Endodermal cell (in vitro differentiated cells): ENCODE results near the gene IQCM. TPM values are rescaled to one million over a fixed set of nuclear protein-coding genes. Genes with fewer than 3 reads are reported as not detected.
A peak's percentile ranks its signal among the peaks of the same experiment; 100 is the strongest.

Source experiments
- DNase-seq: peaks from one replicate; pipeline ENCODE4 v3.0.0-alpha.2; 2017
- H3K27ac ChIP-seq: 2 replicates; pipeline ENCODE4 v1.5.1; 2013; ENCODE audit warnings: mild to moderate bottlenecking, low read depth, low read length, moderate library complexity
- H3K27me3 ChIP-seq: 2 replicates; pipeline ENCODE4 v1.6.1; 2013; ENCODE audit warnings: mild to moderate bottlenecking, low read length, moderate library complexity; ENCODE audit not compliant: insufficient read depth, control insufficient read depth, poor library complexity, severe bottlenecking
- H3K36me3 ChIP-seq: 2 replicates; pipeline ENCODE4 v1.7.0; 2013; ENCODE audit warnings: mild to moderate bottlenecking, low read length, moderate library complexity; ENCODE audit not compliant: control insufficient read depth, insufficient read depth
- H3K4me1 ChIP-seq: one replicate; pipeline ENCODE4 v1.7.0; 2013; ENCODE audit warnings: low read length; ENCODE audit not compliant: control insufficient read depth, insufficient read depth
- H3K4me3 ChIP-seq: 2 replicates; pipeline ENCODE4 v1.5.1; 2013; ENCODE audit warnings: mild to moderate bottlenecking, low read length, moderate library complexity
- H3K9ac ChIP-seq: 2 replicates; pipeline ENCODE4 v1.6.1; 2013; ENCODE audit warnings: mild to moderate bottlenecking, low read length, moderate library complexity; ENCODE audit not compliant: poor library complexity, severe bottlenecking; ENCODE audit errors: extremely low read depth
- H3K9me3 ChIP-seq: 2 replicates; pipeline ENCODE4 v1.6.1; 2013; ENCODE audit warnings: mild to moderate bottlenecking, low read length, moderate library complexity; ENCODE audit not compliant: control insufficient read depth
- H3K27ac Mint-ChIP-seq: 2 replicates; pipeline ENCODE4 v1.8.0; 2020; ENCODE audit warnings: mixed read lengths
- H3K27me3 Mint-ChIP-seq: 2 replicates; pipeline ENCODE4 v1.8.0; 2021; ENCODE audit warnings: mild to moderate bottlenecking, mixed read lengths; ENCODE audit not compliant: insufficient read depth
- H3K36me3 Mint-ChIP-seq: 2 replicates; pipeline ENCODE4 v1.8.0; 2020; ENCODE audit warnings: low read depth, mixed read lengths
- H3K4me1 Mint-ChIP-seq: 2 replicates; pipeline ENCODE4 v1.8.0; 2020; ENCODE audit warnings: mixed read lengths
- H3K4me3 Mint-ChIP-seq: 2 replicates; pipeline ENCODE4 v1.8.0; 2020; ENCODE audit warnings: mild to moderate bottlenecking, moderate library complexity, mixed read lengths
- H3K9me3 Mint-ChIP-seq: 2 replicates; pipeline ENCODE4 v1.8.0; 2020; ENCODE audit warnings: mild to moderate bottlenecking, mixed read lengths
- CTCF ChIP-seq: fragments of 200-600 bp; sonication (generic); conservative IDR thresholded peaks from 2 replicates; pipeline ENCODE4 v1.5.0; 2021; ENCODE audit warnings: antibody characterized with exemption, mild to moderate bottlenecking
- WGBS, 2 experiments: methylation state at CpG; one replicate each; pipeline versions ENCODE4 v1.1.5 to v1.1.7; 2013; ENCODE audit warnings: missing lambda C conversion rate in 2 of 2, mixed read lengths in 1 of 2; ENCODE audit not compliant: insufficient coverage in 1 of 2, insufficient read length in 1 of 2; 5-methylcytosine and 5-hydroxymethylcytosine counted together
- total RNA-seq, 2 donors: library from RNA; stranded (reverse); fragmentation: NEBNext Ultra II Directional in 1 of 2; extraction: Animal tissue kit (Norgen Biotek cat#: 25700) in 1 of 2; gene quantifications; 2 replicates in 1 of 2; 3 replicates in 1 of 2; pipeline ENCODE4 v1.2.1, GENCODE V29; 2021

The IQCM gene
- total RNA-seq, 2 donors from 2014 or later, result not detected

- TF ChIP-seq CTCF, result peak; percentile 74
- no peak overlapping the region for H3K27ac ChIP-seq
- Mint-ChIP-seq H3K36me3 (no peaks in the 10 kb centered on the region), H3K27ac (no peak overlapping the region), H3K4me3 (no peak overlapping the region), H3K27me3 (no peaks in the 10 kb centered on the region), H3K4me1 (no peaks in the 10 kb centered on the region), H3K9me3 (peaks cover 12% of the 10 kb centered on the region)
- no peaks in the 10 kb centered on the region for H3K36me3 ChIP-seq
- no peaks in the 10 kb centered on the region for H3K9me3 ChIP-seq
- no peak overlapping the region for H3K4me3 ChIP-seq
- no peak overlapping the region for H3K9ac ChIP-seq
- WGBS, 2 experiments, result 78 to 80% methylated on average over 1 to 3 of the region's 3 CpGs
- no peaks in the 10 kb centered on the region for H3K4me1 ChIP-seq
- H3K27me3 ChIP-seq, result no peaks in the 10 kb centered on the region
- peak; percentile 49 for DNase-seq
Observed at GRCh38 chr4:149690726-149691125, 124.9 kb downstream of the IQCM start.

GRCh38 chr4:149684516-149684915 is 131.1 kb downstream of the IQCM start:
- TF ChIP-seq CTCF, result no peak
- Mint-ChIP-seq H3K4me3 (no peak overlapping the region), H3K4me1 (no peaks in the 10 kb centered on the region), H3K9me3 (peaks cover 10% of the 10 kb centered on the region), H3K27me3 (no peaks in the 10 kb centered on the region), H3K27ac (no peak overlapping the region), H3K36me3 (no peaks in the 10 kb centered on the region)
- WGBS, 2 experiments, result 82 to 100% methylated on average over 1 to 2 of the region's 2 CpGs
- Histone ChIP-seq H3K9ac (no peak overlapping the region), H3K36me3 (no peaks in the 10 kb centered on the region), H3K27ac (no peak overlapping the region), H3K9me3 (no peaks in the 10 kb centered on the region), H3K4me1 (no peaks in the 10 kb centered on the region), H3K27me3 (no peaks in the 10 kb centered on the region), H3K4me3 (no peak overlapping the region)
- DNase-seq, result no peak

- H3K4me1 Mint-ChIP-seq, result no peaks in the 10 kb centered on the region
- no peaks in the 10 kb centered on the region for H3K27me3 Mint-ChIP-seq
- 91% methylated on average over 2 of the region's 3 CpGs; no CpG with 5 or more reads in 1 of the 2 experiments for WGBS, 2 experiments
- no peak for DNase-seq
- Histone ChIP-seq H3K4me1 (no peaks in the 10 kb centered on the region), H3K27me3 (no peaks in the 10 kb centered on the region), H3K9me3 (no peaks in the 10 kb centered on the region), H3K9ac (no peak overlapping the region), H3K36me3 (no peaks in the 10 kb centered on the region), H3K27ac (no peak overlapping the region), H3K4me3 (no peak overlapping the region)
- H3K36me3 Mint-ChIP-seq, result no peaks in the 10 kb centered on the region
- no peak overlapping the region for H3K4me3 Mint-ChIP-seq
- peaks cover 5% of the 10 kb centered on the region for H3K9me3 Mint-ChIP-seq
- no peak for TF ChIP-seq CTCF
- no peak overlapping the region for H3K27ac Mint-ChIP-seq
Observed at GRCh38 chr4:149676076-149676475, 139.6 kb downstream of the IQCM start.
